GM12878 (cell line): Measurements from ENCODE around the gene MRPL49. TPM values are rescaled to one million over a fixed set of nuclear protein-coding genes. Genes with fewer than 3 reads are reported as not detected.

ENCODE experiments used
- ATAC-seq: fragments of 200-7000 bp; cut with Tn5 transposase; 3 replicates; pipeline ENCODE4 v1.9.1; 2020; ENCODE audit warnings: mild to moderate bottlenecking, moderate library complexity
- BruUV-seq: library from RNA; stranded (reverse); fragments of 400-500 nt; replicated peaks from 2 replicates; lab custom pipeline; 2021; lab: Mats Ljungman, UMichigan
- CTCF ChIA-PET: fragments of 300-600 bp; sonication (Branson Sonifier 250); formaldehyde crosslinking; extraction: SDS; loops from one replicate; lab custom pipeline; 2021; ENCODE audit warnings: inconsistent platforms; lab: Yijun Ruan, JAX
- POLR2A ChIA-PET: fragments of 350-600 bp; formaldehyde crosslinking; extraction: SDS; loops from one replicate; lab custom pipeline; 2021; ENCODE audit warnings: inconsistent platforms; lab: Charles Lee
- RAD21 ChIA-PET: fragments of 300-600 bp; sonication (Branson Sonifier 250); formaldehyde crosslinking; loops from one replicate; lab custom pipeline; 2023; ENCODE audit warnings: antibody characterized with exemption; ENCODE audit not compliant: unreplicated experiment; lab: Charles Lee
- SMC1A ChIA-PET: fragments of 300-600 bp; sonication (Branson Sonifier 250); formaldehyde crosslinking; loops from one replicate; lab custom pipeline; 2023; ENCODE audit not compliant: unreplicated experiment, uncharacterized antibody; lab: Charles Lee
- DNase-seq: peaks from one replicate; pipeline ENCODE4 v3.0.0-alpha.2; 2011; ENCODE audit warnings: low read depth, low spot score
- FAIRE-seq: peaks from 3 replicates; lab custom pipeline; 2011; peaks lifted over from hg19 to GRCh38; lab: Jason Lieb, UNC
- H2AFZ ChIP-seq: 2 replicates; pipeline ENCODE4 v1.6.0; 2011; ENCODE audit warnings: low read depth, low read length, control low read depth; ENCODE audit not compliant: control insufficient read depth
- H3K27ac ChIP-seq: 2 replicates; pipeline ENCODE4 v1.5.1; 2011; ENCODE audit warnings: control low read depth; ENCODE audit not compliant: control insufficient read depth, insufficient read depth
- H3K27me3 ChIP-seq, 2 experiments: replicated peaks in 1 of 2; 2 replicates each; pipeline versions ENCODE4 v1.6.0 to v1.6.1; 2011; ENCODE audit warnings: low read length in 1 of 2; ENCODE audit not compliant: control insufficient read depth in 2 of 2, insufficient read depth in 2 of 2
- H3K36me3 ChIP-seq, 2 experiments: 2 replicates each; pipeline ENCODE4 v1.5.1; 2011; ENCODE audit warnings: low read length in 1 of 2; ENCODE audit not compliant: control insufficient read depth in 2 of 2, insufficient read depth in 2 of 2
- H3K4me1 ChIP-seq: 2 replicates; pipeline ENCODE4 v1.6.1; 2011; ENCODE audit warnings: mild to moderate bottlenecking, low read length, moderate library complexity, mixed read lengths; ENCODE audit not compliant: control insufficient read depth, insufficient read depth
- H3K4me2 ChIP-seq: 2 replicates; pipeline ENCODE4 v1.6.0; 2011; ENCODE audit warnings: control low read depth; ENCODE audit not compliant: control insufficient read depth, insufficient read depth
- H3K4me3 ChIP-seq: fragments of 200-600 bp; sonication (generic); 2 replicates; pipeline ENCODE4 v1.5.1; 2016
- H3K79me2 ChIP-seq: 2 replicates; pipeline ENCODE4 v1.6.0; 2011; ENCODE audit warnings: low read length; ENCODE audit not compliant: control insufficient read depth, insufficient read depth
- H3K9ac ChIP-seq: 2 replicates; pipeline ENCODE4 v1.8.0; 2011; ENCODE audit warnings: low read length, control low read depth, mixed read lengths; ENCODE audit not compliant: control insufficient read depth, insufficient read depth
- H3K9me3 ChIP-seq: replicated peaks from 3 replicates; pipeline ENCODE4 v1.5.1; 2011; ENCODE audit warnings: mild to moderate bottlenecking, low read length; ENCODE audit not compliant: control insufficient read depth, insufficient read depth
- H4K20me1 ChIP-seq: 2 replicates; pipeline ENCODE4 v1.6.0; 2011; ENCODE audit not compliant: control insufficient read depth, insufficient read depth
- EGR1 ChIP-seq, 2 experiments: IDR thresholded peaks; 1 replicate in 1 of 2; 2 replicates in 1 of 2; pipeline ENCODE4 v1.6.1; 2011 to 2012; ENCODE audit warnings: low read depth in 2 of 2, low read length in 2 of 2, borderline replicate concordance in 1 of 2, mild to moderate bottlenecking in 1 of 2, moderate library complexity in 1 of 2
- EZH2 ChIP-seq: IDR thresholded peaks from 2 replicates; pipeline ENCODE4 v1.6.1; 2012; ENCODE audit warnings: low read depth, mild to moderate bottlenecking, control low read depth, inconsistent platforms, low read length, borderline replicate concordance; ENCODE audit not compliant: control insufficient read depth
- HCFC1 ChIP-seq: fragments of 150-350 bp; IDR thresholded peaks from 2 replicates; pipeline ENCODE4 v1.6.1; 2014; ENCODE audit warnings: low read length
- HDAC6 ChIP-seq: fragments of 200-600 bp; sonication (generic); IDR thresholded peaks from one replicate; pipeline ENCODE4 v1.8.0; 2017; ENCODE audit warnings: antibody characterized with exemption; ENCODE audit not compliant: unreplicated experiment
- KAT2A ChIP-seq: conservative IDR thresholded peaks from 2 replicates; pipeline ENCODE4 v1.6.1; 2011; ENCODE audit warnings: low read depth, low read length; ENCODE audit not compliant: control insufficient read depth
- MEF2A ChIP-seq: IDR thresholded peaks from 2 replicates; pipeline ENCODE4 v1.6.1; 2011; ENCODE audit warnings: low read depth, mild to moderate bottlenecking, low read length, moderate library complexity; ENCODE audit not compliant: insufficient read depth
- MYC ChIP-seq: IDR thresholded peaks from 2 replicates; pipeline ENCODE4 v1.6.1; 2011; ENCODE audit warnings: mild to moderate bottlenecking, low read length, moderate library complexity, inconsistent platforms; ENCODE audit not compliant: insufficient read depth, insufficient replicate concordance, insufficient read length, severe bottlenecking
- POU2F2 ChIP-seq: IDR thresholded peaks from 3 replicates; pipeline ENCODE4 v1.6.1; 2011; ENCODE audit warnings: low read depth, mild to moderate bottlenecking, low read length, borderline replicate concordance
- SPI1 ChIP-seq: IDR thresholded peaks from 2 replicates; pipeline ENCODE4 v1.6.1; 2011; ENCODE audit warnings: low read depth, mild to moderate bottlenecking, low read length, moderate library complexity, borderline replicate concordance; ENCODE audit not compliant: insufficient read depth
- WGBS: methylation state at CpG from one replicate; pipeline ENCODE4 v1.1.6; 2016; ENCODE audit warnings: low lambda C conversion rate; ENCODE audit not compliant: insufficient replicate concordance, insufficient coverage; ENCODE audit errors: missing lambda C conversion rate; 5-methylcytosine and 5-hydroxymethylcytosine counted together
- in situ Hi-C: fragments of 300-500 bp; cut with MboI; formaldehyde crosslinking; loops from 9 replicates; pipeline ENCODE4 v1.14.3; 2018; ENCODE audit warnings: mixed read lengths
- intact Hi-C: fragments of 100-400 bp; cut with micrococcal nuclease; formaldehyde crosslinking; loops from one replicate; pipeline ENCODE4 v1.14.2; 2022; ENCODE audit not compliant: unreplicated experiment
- polyA plus RNA-seq, 11 experiments: library from polyadenylated mRNA; depleted of rRNA in 4 of 11; unstranded in 6 of 11; stranded (reverse) in 5 of 11; fragments of >200 nt; fragmentation: Nextera tagmentation in 4 of 11; fragmentation: Illumina TruSeq in 1 of 11; extraction: Ambion mirVana in 4 of 11; extraction: Trizol in 1 of 11; gene quantifications; 1 replicate in 1 of 11; 2 replicates in 10 of 11; pipeline versions ENCODE4 v1.2.1 to v1.2.3, GENCODE V29; 2011 to 2016; ENCODE audit warnings: inconsistent platforms in 2 of 11, missing spikeins in 2 of 11, low read depth in 1 of 11
- total RNA-seq, 4 experiments: library from RNA; depleted of rRNA in 3 of 4; stranded (reverse); fragments of >200 nt in 3 of 4; fragmentation: Illumina TruSeq in 1 of 4; extraction: Trizol in 1 of 4; gene quantifications; 2 replicates each; pipeline versions ENCODE4 v1.2.1 to v1.2.3, GENCODE V29; 2013 to 2021
- TF ChIP-seq, protein P1 (sequence below): fragments of 450-650 bp; formaldehyde crosslinking; IDR thresholded peaks from 2 replicates; pipeline ENCODE4 v1.4.0; 2022; ENCODE audit warnings: mild to moderate bottlenecking, moderate library complexity
- TF ChIP-seq, protein P2 (sequence below): IDR thresholded peaks from 2 replicates; pipeline ENCODE4 v1.6.1; 2012; ENCODE audit warnings: low read depth, low read length, improper control_type of control experiment
- TF ChIP-seq, protein P3 (sequence below): fragments of 450-650 bp; conservative IDR thresholded peaks from 2 replicates; pipeline ENCODE4 v1.6.1; 2017; ENCODE audit warnings: mild to moderate bottlenecking, moderate library complexity
- TF ChIP-seq, protein P4 (sequence below): IDR thresholded peaks from 2 replicates; pipeline ENCODE4 v1.6.1; 2011; ENCODE audit warnings: low read depth, mild to moderate bottlenecking, low read length, moderate library complexity, borderline replicate concordance; ENCODE audit errors: extremely low read depth

Gene MRPL49
- total and polyA plus RNA-seq, 10 of the 15 experiments (the other 5 are each of a cell fraction or from before 2014, with no cell fraction given), result 42.0 to 116 (median 71.7) TPM

DNA sequence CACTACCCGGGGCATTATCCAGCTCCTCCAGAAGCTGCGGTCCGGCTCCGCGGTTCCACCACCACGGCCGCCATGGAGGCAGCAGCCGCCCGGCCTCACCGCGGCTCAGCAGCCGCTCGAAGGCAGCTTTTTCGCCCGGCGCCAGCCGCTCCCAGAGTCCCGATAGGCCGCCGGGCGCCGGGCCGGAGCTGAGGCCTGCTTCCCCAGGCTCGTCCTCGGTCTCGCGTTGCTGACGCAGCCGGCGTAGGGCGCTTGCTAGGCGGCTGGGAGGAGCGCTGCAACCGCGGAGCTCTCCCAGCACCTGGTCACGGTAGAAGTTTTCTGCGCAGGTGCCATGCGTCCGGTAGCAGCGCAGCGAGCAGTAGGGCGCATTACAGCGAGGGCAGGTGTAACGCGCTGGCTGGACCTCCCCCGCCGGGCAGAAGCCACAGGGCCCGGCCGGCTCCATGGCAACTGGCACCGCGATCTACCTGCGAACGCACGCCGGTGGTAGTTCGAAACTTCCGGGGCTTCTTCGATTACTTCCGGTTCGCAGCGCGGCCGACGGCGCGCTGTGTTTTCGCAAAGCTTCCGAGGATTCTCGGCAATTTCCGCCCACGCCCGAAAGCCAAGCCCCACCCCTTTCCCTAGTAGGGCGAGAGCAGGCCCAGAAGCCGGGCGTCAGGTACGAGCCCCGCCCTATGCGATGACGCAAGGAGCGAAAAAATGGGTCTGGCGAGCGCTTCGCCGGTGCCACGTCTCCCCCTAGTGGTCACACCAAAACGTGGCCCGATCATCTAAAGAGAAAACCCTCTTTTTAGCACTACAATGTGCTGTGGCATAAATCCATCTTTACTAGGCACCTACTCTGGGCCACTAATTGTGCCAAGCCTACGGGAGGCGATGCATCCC lies 4.7 kb upstream of the MRPL49 start, which contains the start of gene ZNHIT2:
TSS of gene ZNHIT2 (minus strand) at position 496 of the 891 bp plus-strand sequence. CDS start at position 448, 48 bp downstream.
- peak; percentile 97 for FAIRE-seq
- Histone ChIP-seq H2AFZ (peak within 1 kb of the TSS; percentile 67), H3K9me3 (no peaks in the 10 kb centered on the region), H3K27me3 (no peaks in the 10 kb centered on the region), H3K79me2 (peaks cover 48% of the 10 kb centered on the region), H3K36me3 (peaks cover 9 to 19% of the 10 kb centered on the region in 2 experiments), H3K4me3 (peak within 1 kb of the TSS; percentile 76), H3K4me1 (peaks cover 29% of the 10 kb centered on the region), H3K9ac (peak within 1 kb of the TSS; percentile 75), H3K27ac (peak within 1 kb of the TSS; percentile 68), H4K20me1 (no peaks in the 10 kb centered on the region; the same call in 1 of the 2 replicates), H3K4me2 (peak within 1 kb of the TSS; percentile 90)
- intact Hi-C loops, result loop anchor here (1.0 to 10.0 kb wide), 5 partner anchors 77 to 343 kb away; partner anchors contain the start of genes DPF2, SAC3D1 and SF1
- 1% methylated on average over 89 of the region's 89 CpGs for WGBS
- in situ Hi-C loops, result no loop called here
- peak; percentile 97 for DNase-seq
- ChIA-PET RAD21 (interaction anchor here (0.6 to 2.3 kb wide), 11 partner anchors 12 to 339 kb away, joined by 3 to 12 read pairs (median 5); partner anchors contain the start of genes ARL2, CAPN1, SF1 and SYVN1), SMC1A (interaction anchor here (1.0 to 2.8 kb wide), 7 partner anchors 17 to 269 kb away, joined by 3 to 11 read pairs (median 5); partner anchors contain the start of genes ARL2 and SYVN1), POLR2A (interaction anchor here (0.5 to 1.5 kb wide), 5 partner anchors 8 to 414 kb away, joined by 3 to 7 read pairs (median 3); partner anchors contain the start of genes CAPN1 and SYVN1), CTCF (interaction anchor here (0.7 to 3.5 kb wide), 24 partner anchors 11 to 339 kb away, joined by 3 to 37 read pairs (median 3); partner anchors contain the start of genes ARL2, ATG2A, CAPN1 and SF1)
- ATAC-seq, result peak; percentile 75
- no TSS peak for BruUV-seq
- TF ChIP-seq, protein P1, sequence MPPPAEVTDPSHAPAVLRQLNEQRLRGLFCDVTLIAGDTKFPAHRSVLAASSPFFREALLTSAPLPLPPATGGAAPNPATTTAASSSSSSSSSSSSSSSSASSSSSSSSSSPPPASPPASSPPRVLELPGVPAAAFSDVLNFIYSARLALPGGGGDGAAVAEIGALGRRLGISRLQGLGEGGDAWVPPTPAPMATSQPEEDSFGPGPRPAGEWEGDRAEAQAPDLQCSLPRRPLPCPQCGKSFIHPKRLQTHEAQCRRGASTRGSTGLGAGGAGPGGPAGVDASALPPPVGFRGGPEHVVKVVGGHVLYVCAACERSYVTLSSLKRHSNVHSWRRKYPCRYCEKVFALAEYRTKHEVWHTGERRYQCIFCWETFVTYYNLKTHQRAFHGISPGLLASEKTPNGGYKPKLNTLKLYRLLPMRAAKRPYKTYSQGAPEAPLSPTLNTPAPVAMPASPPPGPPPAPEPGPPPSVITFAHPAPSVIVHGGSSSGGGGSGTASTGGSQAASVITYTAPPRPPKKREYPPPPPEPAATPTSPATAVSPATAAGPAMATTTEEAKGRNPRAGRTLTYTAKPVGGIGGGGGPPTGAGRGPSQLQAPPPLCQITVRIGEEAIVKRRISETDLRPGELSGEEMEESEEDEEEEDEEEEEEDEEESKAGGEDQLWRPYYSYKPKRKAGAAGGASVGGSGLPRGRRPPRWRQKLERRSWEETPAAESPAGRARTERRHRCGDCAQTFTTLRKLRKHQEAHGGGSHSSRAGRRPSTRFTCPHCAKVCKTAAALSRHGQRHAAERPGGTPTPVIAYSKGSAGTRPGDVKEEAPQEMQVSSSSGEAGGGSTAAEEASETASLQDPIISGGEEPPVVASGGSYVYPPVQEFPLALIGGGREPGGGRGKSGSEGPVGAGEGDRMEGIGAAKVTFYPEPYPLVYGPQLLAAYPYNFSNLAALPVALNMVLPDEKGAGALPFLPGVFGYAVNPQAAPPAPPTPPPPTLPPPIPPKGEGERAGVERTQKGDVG (CRISPR knock-in tag), result no peak
- no peak for TF ChIP-seq KAT2A
- no peak for TF ChIP-seq HDAC6
- no peak for TF ChIP-seq EZH2
- TF ChIP-seq MEF2A, result peak; percentile 38; the same call in 1 of the 2 replicates
- TF ChIP-seq, protein P2, sequence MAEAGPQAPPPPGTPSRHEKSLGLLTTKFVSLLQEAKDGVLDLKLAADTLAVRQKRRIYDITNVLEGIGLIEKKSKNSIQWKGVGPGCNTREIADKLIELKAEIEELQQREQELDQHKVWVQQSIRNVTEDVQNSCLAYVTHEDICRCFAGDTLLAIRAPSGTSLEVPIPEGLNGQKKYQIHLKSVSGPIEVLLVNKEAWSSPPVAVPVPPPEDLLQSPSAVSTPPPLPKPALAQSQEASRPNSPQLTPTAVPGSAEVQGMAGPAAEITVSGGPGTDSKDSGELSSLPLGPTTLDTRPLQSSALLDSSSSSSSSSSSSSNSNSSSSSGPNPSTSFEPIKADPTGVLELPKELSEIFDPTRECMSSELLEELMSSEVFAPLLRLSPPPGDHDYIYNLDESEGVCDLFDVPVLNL, result no peak
- TF ChIP-seq, protein P3, sequence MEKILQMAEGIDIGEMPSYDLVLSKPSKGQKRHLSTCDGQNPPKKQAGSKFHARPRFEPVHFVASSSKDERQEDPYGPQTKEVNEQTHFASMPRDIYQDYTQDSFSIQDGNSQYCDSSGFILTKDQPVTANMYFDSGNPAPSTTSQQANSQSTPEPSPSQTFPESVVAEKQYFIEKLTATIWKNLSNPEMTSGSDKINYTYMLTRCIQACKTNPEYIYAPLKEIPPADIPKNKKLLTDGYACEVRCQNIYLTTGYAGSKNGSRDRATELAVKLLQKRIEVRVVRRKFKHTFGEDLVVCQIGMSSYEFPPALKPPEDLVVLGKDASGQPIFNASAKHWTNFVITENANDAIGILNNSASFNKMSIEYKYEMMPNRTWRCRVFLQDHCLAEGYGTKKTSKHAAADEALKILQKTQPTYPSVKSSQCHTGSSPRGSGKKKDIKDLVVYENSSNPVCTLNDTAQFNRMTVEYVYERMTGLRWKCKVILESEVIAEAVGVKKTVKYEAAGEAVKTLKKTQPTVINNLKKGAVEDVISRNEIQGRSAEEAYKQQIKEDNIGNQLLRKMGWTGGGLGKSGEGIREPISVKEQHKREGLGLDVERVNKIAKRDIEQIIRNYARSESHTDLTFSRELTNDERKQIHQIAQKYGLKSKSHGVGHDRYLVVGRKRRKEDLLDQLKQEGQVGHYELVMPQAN, result peak; percentile 98
- TF ChIP-seq, protein P4, sequence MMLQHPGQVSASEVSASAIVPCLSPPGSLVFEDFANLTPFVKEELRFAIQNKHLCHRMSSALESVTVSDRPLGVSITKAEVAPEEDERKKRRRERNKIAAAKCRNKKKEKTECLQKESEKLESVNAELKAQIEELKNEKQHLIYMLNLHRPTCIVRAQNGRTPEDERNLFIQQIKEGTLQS, result no peak
- TF ChIP-seq MYC, result peak; percentile 33
- peak; percentile 67 to 84 for TF ChIP-seq EGR1 (IDR thresholded peaks at IDR 0.05; ENCODE audit: borderline replicate concordance in 1 of 2, low read depth in 2 of 2, low read length in 2 of 2)
- no peak for TF ChIP-seq SPI1
- peak; percentile 71 for TF ChIP-seq HCFC1
- TF ChIP-seq POU2F2, result peak; percentile 81; the same call in 2 of the 3 replicates
